Nephron progenitor cell (in vitro differentiated cells): ENCODE measurements around the gene IPO4.

ENCODE experiments used
- DNase-seq: peaks from one replicate; pipeline ENCODE4 v3.0.0; 2021
- H3K27ac Mint-ChIP-seq: 2 replicates; pipeline ENCODE4 v1.8.0; 2021; ENCODE audit warnings: mild to moderate bottlenecking, moderate library complexity, mixed read lengths
- H3K27me3 Mint-ChIP-seq: 2 replicates; pipeline ENCODE4 v1.8.0; 2021; ENCODE audit warnings: mild to moderate bottlenecking, low read depth, mixed read lengths; ENCODE audit not compliant: poor library complexity
- H3K36me3 Mint-ChIP-seq: 2 replicates; pipeline ENCODE4 v1.8.0; 2021; ENCODE audit warnings: low read depth, mixed read lengths
- H3K4me1 Mint-ChIP-seq: 2 replicates; pipeline ENCODE4 v1.8.0; 2021; ENCODE audit warnings: mixed read lengths
- H3K4me3 Mint-ChIP-seq: 2 replicates; pipeline ENCODE4 v1.8.0; 2021; ENCODE audit warnings: mild to moderate bottlenecking, moderate library complexity, mixed read lengths
- H3K9me3 Mint-ChIP-seq: 2 replicates; pipeline ENCODE4 v1.8.0; 2021; ENCODE audit warnings: mild to moderate bottlenecking, moderate library complexity, mixed read lengths
- CTCF ChIP-seq: fragments of 200-600 bp; sonication (generic); IDR thresholded peaks from 2 replicates; pipeline ENCODE4 v1.5.0; 2021; ENCODE audit warnings: antibody characterized with exemption

IPO4 gene

GRCh38 chr14:24160850-24161804 is 27.5 kb downstream of the IPO4 start, which contains the start of gene IRF9:
Gene IRF9 (plus strand): TSS chr14:24161265. CDS start chr14:24162145, 880 bp downstream.
- no peaks in the 10 kb centered on the region for H3K27me3 Mint-ChIP-seq

GRCh38 chr14:24160499-24160849 is 28.1 kb downstream of the IPO4 start:
- Mint-ChIP-seq H3K9me3 (no peaks in the 10 kb centered on the region), H3K4me3 (no peak overlapping the region), H3K27me3 (no peaks in the 10 kb centered on the region), H3K36me3 (peaks cover 45% of the 10 kb centered on the region), H3K4me1 (peaks cover 30% of the 10 kb centered on the region), H3K27ac (no peak overlapping the region)
- DNase-seq: no peak
- TF ChIP-seq CTCF: no peak

More at GRCh38 chr14:24160850-24161804, 27.5 kb downstream of the IPO4 start, which contains the start of gene IRF9:
- peak; percentile 99 for DNase-seq
- Mint-ChIP-seq H3K4me1 (peaks cover 30% of the 10 kb centered on the region), H3K9me3 (no peaks in the 10 kb centered on the region), H3K27ac (peak within 1 kb of the TSS; percentile 99), H3K4me3 (peak within 1 kb of the TSS; percentile 91), H3K36me3 (peaks cover 45% of the 10 kb centered on the region)
- TF ChIP-seq CTCF: peak; percentile 90

GRCh38 chr14:24159777-24160498 is 28.7 kb downstream of the IPO4 start:
- peaks cover 42% of the 10 kb centered on the region for H3K36me3 Mint-ChIP-seq
- no peak overlapping the region for H3K27ac Mint-ChIP-seq
- no peaks in the 10 kb centered on the region for H3K27me3 Mint-ChIP-seq
- H3K4me3 Mint-ChIP-seq: no peak overlapping the region
- TF ChIP-seq CTCF: no peak
- H3K9me3 Mint-ChIP-seq: no peaks in the 10 kb centered on the region
- peaks cover 30% of the 10 kb centered on the region for H3K4me1 Mint-ChIP-seq
- DNase-seq: no peak

GRCh38 chr14:24157331-24157730 is 31.3 kb downstream of the IPO4 start:
- no peak for TF ChIP-seq CTCF
- Mint-ChIP-seq H3K9me3 (no peaks in the 10 kb centered on the region), H3K27me3 (no peaks in the 10 kb centered on the region), H3K4me3 (no peak overlapping the region), H3K4me1 (peaks cover 21% of the 10 kb centered on the region), H3K27ac (peak overlapping the region; percentile 39), H3K36me3 (peaks cover 48% of the 10 kb centered on the region)
- DNase-seq: no peak

GRCh38 chr14:24156840-24157239 is 31.8 kb downstream of the IPO4 start:
- Mint-ChIP-seq H3K4me1 (peaks cover 16% of the 10 kb centered on the region), H3K36me3 (peaks cover 49% of the 10 kb centered on the region), H3K27ac (peak overlapping the region; percentile 36), H3K4me3 (no peak overlapping the region), H3K27me3 (no peaks in the 10 kb centered on the region), H3K9me3 (no peaks in the 10 kb centered on the region)
- no peak for DNase-seq
- no peak for TF ChIP-seq CTCF
